HG02623 (cell line): ENCODE results near the gene CUBN.
A peak's percentile ranks its signal among the peaks of the same experiment; 100 is the strongest.

ENCODE experiments used
- ATAC-seq: cut with Tn5 transposase; IDR thresholded peaks from one replicate; pipeline ENCODE4 v1.9.1; 2021; ENCODE audit warnings: moderate library complexity; ENCODE audit not compliant: unreplicated experiment

Gene CUBN

DNA sequence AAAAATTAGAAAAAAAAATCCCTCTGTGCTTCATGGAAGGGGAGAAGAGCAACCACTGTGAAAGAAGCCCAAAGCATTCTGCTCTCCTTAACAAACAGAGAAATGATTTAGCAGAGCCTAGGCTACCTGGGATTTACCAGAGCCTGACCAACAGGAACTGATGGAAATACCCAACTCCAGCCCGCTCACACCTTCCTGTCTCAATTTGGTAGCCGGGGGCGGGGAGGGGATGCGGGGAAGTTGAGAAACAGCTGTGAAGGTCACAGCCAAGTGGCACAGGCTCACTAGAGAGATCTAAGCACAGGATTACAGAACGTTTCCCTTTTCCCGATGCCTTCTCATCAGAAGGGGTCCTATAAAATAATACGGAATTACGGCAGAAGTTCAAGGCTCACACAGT lies 330.0 kb downstream of the CUBN start:
- ATAC-seq, result peak; percentile 90

GRCh38 chr10:16798571-16798970 lies 331.0 kb downstream of the CUBN start:
- ATAC-seq, result no peak

- no peak for ATAC-seq
These were observed 334.1 kb downstream of the CUBN start for GRCh38 chr10:16795410-16796073.

DNA sequence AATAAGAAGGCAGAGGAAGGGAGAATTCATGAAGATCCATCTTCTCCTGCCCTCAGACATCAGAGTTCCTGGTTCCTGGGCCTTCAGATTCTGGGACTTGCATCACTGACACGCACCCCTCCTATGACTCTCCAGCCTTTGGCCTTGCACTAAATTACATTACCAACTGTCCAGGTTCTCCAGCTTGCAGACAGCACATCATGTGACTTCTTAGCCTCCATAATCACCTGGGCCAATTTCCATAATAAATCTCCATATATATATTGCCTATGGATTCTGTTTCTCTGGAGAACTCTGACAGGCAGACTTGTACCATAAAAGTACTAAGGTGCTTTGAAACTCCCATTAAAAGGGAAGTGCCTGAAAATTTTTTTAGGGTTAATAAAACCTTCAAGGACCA lies 335.6 kb downstream of the CUBN start:
- no peak for ATAC-seq

DNA sequence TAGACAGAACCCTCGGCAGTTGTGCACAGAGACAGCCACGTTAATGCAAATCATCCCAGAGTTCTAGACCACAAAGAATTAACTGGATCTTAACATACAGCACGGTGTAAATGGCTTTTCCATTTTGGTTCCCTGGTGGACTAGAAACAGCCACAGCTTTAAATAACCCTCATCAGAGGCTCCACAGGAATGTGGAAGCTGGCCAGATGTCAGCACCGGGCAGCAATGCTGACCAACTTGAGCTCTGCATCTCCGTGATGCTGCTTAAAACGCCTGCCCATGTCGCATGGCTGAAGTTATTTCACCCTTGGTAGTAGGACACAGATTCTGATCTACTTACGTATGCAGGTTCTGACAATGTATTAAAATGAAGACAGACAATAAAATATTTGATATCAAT lies 336.9 kb downstream of the CUBN start:
- ATAC-seq, result no peak

GRCh38 chr10:16789765-16790164 lies 339.8 kb downstream of the CUBN start:
- ATAC-seq, result no peak

- no peak for ATAC-seq
These were observed 340.4 kb downstream of the CUBN start for GRCh38 chr10:16789261-16789660.

GRCh38 chr10:16788778-16789177 lies 340.8 kb downstream of the CUBN start:
- ATAC-seq, result no peak

DNA sequence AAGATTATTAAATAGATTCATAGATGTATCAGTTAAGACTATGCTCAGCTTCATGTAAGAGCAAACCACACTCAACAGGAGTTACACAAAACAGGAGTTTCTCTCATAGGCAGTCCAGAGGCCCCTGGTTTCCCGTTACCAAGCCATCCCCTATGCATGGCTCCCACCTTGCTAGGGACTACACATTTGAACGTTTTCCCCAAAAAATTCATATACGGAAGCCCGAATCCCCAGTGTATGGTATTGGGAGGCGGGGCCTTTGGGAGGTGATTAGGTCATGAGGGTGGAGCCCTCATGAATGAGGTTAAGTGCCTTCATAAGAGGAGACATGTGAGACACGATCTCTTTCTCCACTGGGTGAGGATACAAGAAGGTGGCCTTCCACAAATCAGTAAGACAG lies 341.5 kb downstream of the CUBN start:
- peak; percentile 26 for ATAC-seq

- peak; percentile 67 for ATAC-seq
These were observed 342.2 kb downstream of the CUBN start for GRCh38 chr10:16787361-16787791.

DNA sequence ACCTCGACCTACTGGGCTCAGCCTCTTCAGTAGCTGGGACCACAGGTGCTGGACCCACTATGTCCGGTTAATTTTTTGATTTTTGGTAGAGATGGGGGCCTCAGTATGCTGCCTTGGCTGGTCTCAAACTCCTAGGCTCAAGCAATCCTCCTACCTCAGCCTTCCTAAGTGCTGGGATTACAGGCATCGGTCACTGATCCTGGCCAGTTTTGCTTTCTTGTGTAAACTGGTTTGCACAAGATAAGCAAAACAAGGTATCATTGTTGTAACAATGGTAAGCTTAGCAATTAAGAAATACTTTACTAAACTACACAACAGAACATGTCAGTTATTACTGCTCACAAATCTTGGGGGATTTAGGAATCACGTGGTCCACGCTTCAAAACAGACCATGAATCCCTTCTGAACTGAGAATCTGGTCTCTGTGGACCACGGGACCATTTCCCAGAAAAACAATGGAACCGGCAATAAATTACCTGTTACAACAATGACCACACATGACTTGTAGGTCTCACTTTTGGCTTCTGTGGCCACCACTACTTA lies 349.2 kb downstream of the CUBN start:
- no peak for ATAC-seq

DNA sequence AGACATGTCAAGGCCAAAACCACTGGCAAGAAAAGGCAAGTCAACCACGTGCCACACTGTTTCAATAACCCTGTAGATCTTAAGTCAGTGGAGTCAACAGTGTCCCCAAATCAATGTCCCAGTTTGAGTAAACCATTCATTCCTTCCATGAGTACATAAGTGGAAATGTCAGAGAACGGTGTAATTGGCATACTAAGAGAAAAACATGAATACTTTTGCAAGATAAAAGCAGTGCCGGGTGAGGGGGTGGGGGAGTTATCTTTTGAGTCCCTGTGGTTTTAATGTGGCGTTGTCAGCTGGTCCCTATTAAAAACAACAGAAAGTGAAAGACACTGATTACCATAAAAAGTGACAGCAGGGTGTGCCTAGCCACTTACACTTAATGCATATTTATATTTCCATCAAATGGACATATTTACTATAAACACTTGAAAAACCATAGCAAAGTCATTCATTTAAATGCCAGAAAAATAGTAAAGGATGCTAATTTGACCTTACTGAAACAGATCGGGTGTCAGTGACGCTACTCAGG lies 350.2 kb downstream of the CUBN start:
- ATAC-seq, result peak; percentile 84

GRCh38 chr10:16777473-16778370 lies 351.9 kb downstream of the CUBN start:
- no peak for ATAC-seq

DNA sequence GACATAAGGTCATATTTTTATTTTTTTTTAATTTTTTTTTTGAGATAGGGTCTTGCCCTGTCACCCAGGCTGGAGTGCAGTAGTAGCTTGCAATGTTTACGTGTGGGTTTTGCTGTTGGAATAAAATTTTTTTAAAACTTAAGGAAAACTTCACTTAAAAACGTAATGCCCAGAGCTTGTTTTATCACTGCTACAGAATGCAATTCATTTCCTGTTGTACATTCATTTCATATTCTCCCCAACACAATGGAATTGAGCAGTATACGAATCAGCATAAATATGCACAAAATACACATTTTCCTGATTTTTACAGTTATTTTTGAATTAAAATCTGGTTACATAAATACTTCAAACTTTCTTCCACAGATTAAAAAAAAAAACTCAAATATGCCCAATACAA lies 352.7 kb downstream of the CUBN start:
- no peak for ATAC-seq
